HG03354 (cell line): ENCODE results near the gene C15orf62.

Experiments used
- ATAC-seq: cut with Tn5 transposase; IDR thresholded peaks from one replicate; pipeline ENCODE4 v1.9.1; 2021; ENCODE audit warnings: mild to moderate bottlenecking; ENCODE audit not compliant: unreplicated experiment, poor library complexity, severe bottlenecking

The C15orf62 gene

DNA sequence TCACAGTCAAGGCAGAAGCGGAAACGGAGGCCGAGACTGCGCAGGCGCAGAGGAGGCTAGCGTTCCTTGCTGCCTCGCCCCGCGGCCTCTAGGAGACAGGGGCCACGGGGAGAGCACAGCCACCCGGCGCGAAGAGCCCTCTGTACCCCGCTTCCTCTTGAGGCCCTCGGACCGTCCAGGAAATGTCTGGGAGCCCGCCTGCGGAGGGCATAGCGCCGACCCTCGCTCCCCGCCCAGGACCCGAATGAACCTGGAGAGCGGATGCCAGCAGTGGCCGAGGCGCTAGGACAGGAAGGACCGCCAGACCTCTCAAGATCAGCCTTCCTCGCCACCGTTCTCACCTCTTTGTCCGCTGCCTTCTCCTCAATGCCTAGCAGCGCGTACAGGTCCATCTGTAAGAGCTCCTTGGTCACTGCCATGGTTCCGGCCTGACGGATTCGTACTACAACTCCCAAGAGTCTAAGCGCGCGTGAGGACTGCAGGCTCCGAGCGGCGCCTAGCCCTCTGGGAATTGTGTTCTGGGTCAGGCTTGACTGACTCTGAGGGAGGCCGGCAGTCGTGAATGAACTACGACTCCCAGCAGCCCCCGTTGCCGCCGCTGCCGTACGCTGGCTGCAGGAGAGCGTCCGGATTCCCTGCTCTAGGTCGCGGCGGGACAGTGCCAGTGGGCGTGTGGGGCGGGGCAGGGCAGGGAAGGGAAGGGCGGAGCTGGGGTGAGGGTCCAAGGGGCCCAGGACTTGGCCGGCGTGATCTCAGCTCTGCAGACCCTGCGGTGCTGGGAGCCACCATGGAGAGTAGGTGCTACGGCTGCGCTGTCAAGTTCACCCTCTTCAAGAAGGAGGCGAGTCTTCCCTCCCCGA, 37.5 kb downstream of the C15orf62 start, which contains the start of the genes DNAJC17 and ZFYVE19:
Gene DNAJC17, minus strand, starts transcription at position 446 of the 860 bp plus-strand sequence. Its CDS starts 27 bp downstream, at position 419.
Gene ZFYVE19, plus strand, starts transcription at position 62 of the 860 bp plus-strand sequence. Its CDS starts 501 bp downstream, at position 563.
- ATAC-seq = peak; percentile 96

DNA sequence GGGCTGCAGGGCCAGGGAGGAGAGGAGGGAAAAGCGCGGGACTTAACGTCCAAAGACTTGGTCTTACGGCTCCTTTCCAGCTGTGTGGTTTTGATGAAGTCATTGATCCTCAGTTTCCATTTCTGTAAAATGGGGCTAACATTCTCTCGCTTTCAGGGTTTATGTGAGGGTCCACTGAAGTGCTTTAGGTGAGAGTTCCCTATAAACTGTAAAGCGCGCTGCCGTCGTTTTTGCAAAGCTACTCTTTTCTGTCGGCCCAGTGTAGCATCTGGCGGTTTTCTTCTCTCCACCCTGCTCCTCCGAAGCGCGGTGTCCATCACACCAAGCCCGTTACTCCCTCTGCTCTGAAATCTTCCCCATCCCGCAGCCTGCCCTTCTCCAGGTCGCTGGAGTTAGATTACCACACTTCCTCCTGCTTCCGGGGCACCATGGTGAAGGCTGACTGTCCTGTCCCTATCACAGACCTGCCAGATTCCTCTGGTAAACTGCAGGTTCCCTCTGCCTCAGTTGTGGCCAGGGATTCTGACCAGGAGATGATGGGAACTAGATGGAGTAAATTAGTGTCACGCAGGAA, 38.2 kb downstream of the C15orf62 start:
- peak; percentile 1 for ATAC-seq

DNA sequence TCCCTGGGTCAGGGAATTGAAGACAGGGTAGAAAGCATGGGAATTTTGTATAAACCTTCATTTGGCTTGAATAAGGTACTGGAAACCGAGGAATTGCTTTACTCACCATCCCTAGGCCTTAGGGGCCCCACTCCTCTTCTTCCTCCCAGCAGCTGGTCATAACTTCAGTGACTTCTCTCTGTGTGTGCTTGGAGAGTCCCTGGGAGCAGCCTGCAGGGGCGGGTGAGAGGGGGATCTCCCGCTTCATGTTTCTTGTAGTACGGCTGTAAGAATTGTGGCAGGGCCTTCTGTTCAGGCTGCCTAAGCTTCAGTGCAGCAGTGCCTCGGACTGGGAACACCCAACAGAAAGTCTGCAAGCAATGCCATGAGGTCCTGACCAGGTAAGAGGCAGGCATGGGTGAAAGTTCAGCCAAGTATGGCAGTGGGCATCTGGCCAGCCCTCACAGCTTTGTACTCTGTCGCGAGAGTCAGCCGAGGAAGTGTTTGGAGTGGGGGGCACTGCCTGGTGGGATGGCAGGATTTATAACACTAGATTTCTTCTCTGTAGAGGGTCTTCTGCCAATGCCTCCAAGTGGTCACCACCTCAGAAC, 39.2 kb downstream of the C15orf62 start:
- ATAC-seq = no peak

DNA sequence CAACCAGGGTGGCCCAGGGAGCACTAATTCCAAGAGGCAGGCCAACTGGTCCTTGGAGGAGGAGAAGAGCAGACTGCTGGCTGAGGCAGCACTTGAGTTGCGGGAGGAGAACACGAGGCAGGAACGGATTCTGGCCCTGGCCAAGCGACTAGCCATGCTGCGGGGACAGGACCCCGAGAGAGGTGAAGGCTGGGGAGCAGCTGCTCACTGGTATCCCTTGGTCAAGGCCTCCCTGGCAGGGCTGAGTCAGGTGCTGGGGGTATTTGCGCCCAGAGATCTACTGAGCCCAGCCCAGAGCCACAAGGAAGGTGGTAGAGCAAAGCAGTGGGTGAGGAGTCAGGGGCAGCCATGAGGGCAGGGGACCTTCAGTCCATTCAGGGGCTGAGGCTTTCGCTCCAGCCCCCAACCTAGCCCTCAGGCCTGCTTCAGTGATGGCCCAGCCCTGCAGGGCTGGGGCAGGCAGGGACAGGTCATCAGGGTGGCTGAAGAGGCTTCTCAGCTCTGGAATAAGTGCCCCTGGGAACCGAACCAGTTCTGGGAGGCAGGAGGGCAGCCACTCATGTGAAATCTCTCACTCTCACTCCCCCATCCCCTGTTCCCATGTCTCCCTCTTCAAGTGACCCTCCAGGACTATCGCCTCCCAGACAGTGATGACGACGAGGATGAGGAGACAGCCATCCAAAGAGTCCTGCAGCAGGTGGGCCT, 43.1 kb downstream of the C15orf62 start:
- no peak for ATAC-seq

DNA sequence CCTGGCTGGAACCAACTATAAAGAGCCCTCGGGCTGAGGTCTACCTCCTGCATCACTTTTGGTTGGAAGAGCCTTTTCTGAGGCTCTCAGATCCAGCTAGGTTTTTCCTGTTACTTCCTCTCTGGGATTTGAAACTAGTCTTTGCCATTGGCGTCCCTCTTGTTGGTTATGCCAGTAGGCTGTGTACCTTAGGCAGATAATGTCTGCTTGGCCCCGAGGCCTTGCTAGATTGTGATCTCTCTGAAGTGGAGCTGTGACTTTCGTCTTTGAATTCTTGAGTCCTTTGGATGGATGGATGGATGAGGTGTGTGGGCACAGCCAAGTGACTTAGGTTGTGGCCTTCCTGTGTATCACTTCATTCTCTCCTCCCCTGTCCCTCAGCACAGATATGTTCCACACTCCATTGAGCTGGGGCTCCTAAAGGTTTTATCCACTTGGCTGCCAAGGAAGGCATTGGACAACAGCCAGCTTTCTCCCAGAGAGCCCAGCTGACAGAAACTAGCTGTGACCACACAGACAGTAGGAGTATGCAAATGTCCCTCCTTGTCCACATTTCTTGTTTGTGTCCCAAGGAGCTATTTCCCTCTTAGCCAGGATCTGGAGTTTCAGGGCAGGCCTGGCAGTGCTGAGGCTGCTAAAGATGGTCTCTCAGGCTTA, 45.4 kb downstream of the C15orf62 start:
- no peak for ATAC-seq

DNA sequence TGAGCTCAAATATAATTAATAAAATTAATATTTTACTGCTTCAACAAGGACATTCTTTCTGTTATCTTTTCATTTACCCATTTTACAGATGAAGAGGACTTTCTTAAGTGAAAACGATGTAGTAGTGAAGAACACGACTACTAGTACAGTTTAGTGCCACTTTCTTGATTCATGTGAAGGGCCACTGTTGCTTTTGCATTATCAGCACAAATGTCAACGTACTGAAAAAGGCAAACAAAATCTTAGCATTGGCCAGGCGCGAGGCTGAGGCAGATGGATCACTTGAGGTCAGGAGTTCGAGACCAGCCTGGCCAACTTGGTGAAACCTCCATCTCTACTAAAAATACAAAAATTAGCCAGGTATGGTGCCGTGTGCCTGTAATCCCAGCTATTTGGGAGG, 49.3 kb downstream of the C15orf62 start:
- no peak for ATAC-seq

DNA sequence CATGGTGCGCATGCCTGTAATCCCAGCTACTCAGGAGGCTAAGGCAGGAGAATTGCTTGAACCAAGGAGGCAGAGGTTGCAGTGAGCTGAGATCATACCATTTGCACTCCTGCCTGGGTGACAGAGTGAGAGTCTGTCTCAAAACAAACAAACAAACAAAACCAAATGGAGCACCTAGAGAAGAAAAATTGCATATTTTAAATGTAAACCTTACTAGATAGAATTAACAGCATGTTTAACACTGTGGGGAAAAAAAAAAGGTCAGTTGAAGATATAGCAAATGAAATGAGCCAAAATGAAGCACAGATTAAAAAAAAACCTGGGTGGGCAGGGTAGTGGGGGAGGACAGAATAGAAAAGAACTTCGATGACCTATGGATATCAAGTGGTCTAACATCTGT, 51.4 kb downstream of the C15orf62 start:
- no peak for ATAC-seq
